ENCODE data around the gene UTP25.
"Not testable (repeated sequence)": the region's sequence is repeated elsewhere in the genome, so short reads cannot be mapped to it uniquely, and the experiment has no call there.

The UTP25 gene

GRCh38 chr1:209873067-209873799 lies 45.5 kb downstream of the UTP25 start:
- DNase-seq (ENCODE audit: low spot score) = no peak

GRCh38 chr1:209875515-209875914 lies 47.7 kb downstream of the UTP25 start:
- peak; percentile 35 for DNase-seq (ENCODE audit: low spot score)

- no peak for DNase-seq (ENCODE audit: low spot score)
Observed at GRCh38 chr1:209876078-209876800, 48.5 kb downstream of the UTP25 start.

- DNase-seq (ENCODE audit: low spot score) = no peak
Observed at GRCh38 chr1:209877087-209877764, 49.5 kb downstream of the UTP25 start.

- DNase-seq (ENCODE audit: low spot score) = no peak
Observed at GRCh38 chr1:209878964-209879363, 51.2 kb downstream of the UTP25 start.

- no peak for DNase-seq (ENCODE audit: low spot score)
Observed at GRCh38 chr1:209879539-209879938, 51.8 kb downstream of the UTP25 start.

- no peak for DNase-seq (ENCODE audit: low spot score)
Observed at GRCh38 chr1:209880031-209880430, 52.3 kb downstream of the UTP25 start.

GRCh38 chr1:209881619-209882018 lies 53.8 kb downstream of the UTP25 start:
- no peak for DNase-seq (ENCODE audit: low spot score)

- no peak for DNase-seq (ENCODE audit: low spot score)
Observed at GRCh38 chr1:209882286-209882685, 54.5 kb downstream of the UTP25 start.

GRCh38 chr1:209882942-209883340 lies 55.2 kb downstream of the UTP25 start:
- DNase-seq (ENCODE audit: low spot score) = no peak

- DNase-seq (ENCODE audit: low spot score) = no peak
Observed at GRCh38 chr1:209883341-209883971, 55.7 kb downstream of the UTP25 start.

GRCh38 chr1:209884249-209884648 lies 56.5 kb downstream of the UTP25 start:
- no peak for DNase-seq (ENCODE audit: low spot score)

- peak; percentile 96 for DNase-seq (ENCODE audit: low spot score)
Observed at GRCh38 chr1:209884665-209885117, 56.9 kb downstream of the UTP25 start.

GRCh38 chr1:209885403-209886218 lies 57.8 kb downstream of the UTP25 start:
- no peak for DNase-seq (ENCODE audit: low spot score)

GRCh38 chr1:209886219-209886536 lies 58.4 kb downstream of the UTP25 start:
- DNase-seq (ENCODE audit: low spot score) = no peak

- not testable (repeated sequence) for DNase-seq (ENCODE audit: low spot score)
Observed at GRCh38 chr1:209888291-209889076, 60.7 kb downstream of the UTP25 start.

GRCh38 chr1:209889077-209889418 lies 61.3 kb downstream of the UTP25 start:
- no peak for DNase-seq (ENCODE audit: low spot score)

- DNase-seq (ENCODE audit: low spot score) = no peak
Observed at GRCh38 chr1:209890641-209891330, 63.0 kb downstream of the UTP25 start.

GRCh38 chr1:209893751-209894150 lies 66.0 kb downstream of the UTP25 start:
- no peak for DNase-seq (ENCODE audit: low spot score)

GRCh38 chr1:209895709-209896108 lies 67.9 kb downstream of the UTP25 start:
- DNase-seq (ENCODE audit: low spot score) = no peak
